Activated B cell treated with CpG ODN at 0.5 μM for 24 hours (primary cell): ENCODE results near the gene DET1. TPM values are rescaled to one million over a fixed set of nuclear protein-coding genes. Genes with fewer than 3 reads are reported as not detected.

Source experiments
- ATAC-seq: fragments of 200-7000 bp; cut with Tn5 transposase; one replicate; pipeline ENCODE4 v1.10.0; 2021; ENCODE audit warnings: low read depth, mild to moderate bottlenecking, moderate library complexity
- CTCF ChIA-PET: fragments of 350-600 bp; sonication (Branson Sonifier 250); formaldehyde crosslinking; loops from one replicate; lab custom pipeline; 2021; ENCODE audit warnings: antibody characterized with exemption; lab: Charles Lee
- POLR2A ChIA-PET: fragments of 350-600 bp; sonication (Branson Sonifier 250); formaldehyde crosslinking; loops from one replicate; lab custom pipeline; 2021; ENCODE audit warnings: antibody characterized with exemption; lab: Charles Lee
- DNase-seq: peaks from one replicate; pipeline ENCODE4 v3.0.0; 2022
- H3K27ac Mint-ChIP-seq: one replicate; pipeline ENCODE4 v1.8.0; 2020; ENCODE audit warnings: mixed read lengths
- H3K27me3 Mint-ChIP-seq: one replicate; pipeline ENCODE4 v1.8.0; 2021; ENCODE audit warnings: mixed read lengths
- H3K36me3 Mint-ChIP-seq: one replicate; pipeline ENCODE4 v1.8.0; 2021; ENCODE audit warnings: low read depth, mixed read lengths
- H3K4me1 Mint-ChIP-seq: one replicate; pipeline ENCODE4 v1.8.0; 2021; ENCODE audit warnings: mixed read lengths
- H3K4me3 Mint-ChIP-seq: one replicate; pipeline ENCODE4 v1.8.0; 2020; ENCODE audit warnings: mild to moderate bottlenecking, mixed read lengths
- H3K9me3 Mint-ChIP-seq: one replicate; pipeline ENCODE4 v1.8.0; 2020; ENCODE audit warnings: mixed read lengths
- CTCF ChIP-seq: fragments of 200-600 bp; IDR thresholded peaks from one replicate; pipeline ENCODE4 v1.8.0; 2022; ENCODE audit warnings: antibody characterized with exemption, mild to moderate bottlenecking
- intact Hi-C: fragments of 100-400 bp; cut with micrococcal nuclease; formaldehyde crosslinking; loops from one replicate; pipeline ENCODE4 v1.15.1; 2024
- total RNA-seq: library from RNA; stranded (reverse); gene quantifications from 2 replicates; pipeline ENCODE4 v1.2.3, GENCODE V29; 2022

DET1 gene
- total RNA-seq, 1 donor from 2014 or later: 7.1 TPM

GRCh38 chr15:88487796-88488523, 58.5 kb downstream of the DET1 start:
- ATAC-seq (no peak), DNase-seq (no peak)
- intact Hi-C loops: no loop called here
- Mint-ChIP-seq H3K4me3 (no peak overlapping the region), H3K9me3 (no peaks in the 10 kb centered on the region), H3K27me3 (no peaks in the 10 kb centered on the region), H3K36me3 (no peaks in the 10 kb centered on the region), H3K27ac (no peak overlapping the region), H3K4me1 (no peaks in the 10 kb centered on the region)
- TF ChIP-seq CTCF: no peak
- ChIA-PET POLR2A (no interaction called here), CTCF (no interaction called here)

- Mint-ChIP-seq H3K27me3 (no peaks in the 10 kb centered on the region), H3K4me3 (no peak overlapping the region), H3K9me3 (no peaks in the 10 kb centered on the region), H3K27ac (no peak overlapping the region), H3K36me3 (no peaks in the 10 kb centered on the region), H3K4me1 (no peaks in the 10 kb centered on the region)
- DNase-seq: no peak
- ATAC-seq: no peak
- intact Hi-C loops: no loop called here
- ChIA-PET CTCF (no interaction called here), POLR2A (no interaction called here)
- TF ChIP-seq CTCF: no peak
These were observed 59.2 kb downstream of the DET1 start for GRCh38 chr15:88487178-88487795.

- Mint-ChIP-seq H3K27me3 (no peaks in the 10 kb centered on the region), H3K4me3 (no peak overlapping the region), H3K36me3 (no peaks in the 10 kb centered on the region), H3K4me1 (no peaks in the 10 kb centered on the region), H3K27ac (no peak overlapping the region), H3K9me3 (no peaks in the 10 kb centered on the region)
- no peak for ATAC-seq
- intact Hi-C loops: no loop called here
- ChIA-PET CTCF (no interaction called here), POLR2A (no interaction called here)
- TF ChIP-seq CTCF: no peak
- DNase-seq: no peak
These were observed 61.7 kb downstream of the DET1 start for GRCh38 chr15:88484682-88485331.

GRCh38 chr15:88482263-88482662, 64.2 kb downstream of the DET1 start:
- TF ChIP-seq CTCF: no peak
- Mint-ChIP-seq H3K4me1 (no peaks in the 10 kb centered on the region), H3K4me3 (no peak overlapping the region), H3K27ac (no peak overlapping the region), H3K9me3 (no peaks in the 10 kb centered on the region), H3K36me3 (peaks cover 18% of the 10 kb centered on the region), H3K27me3 (no peaks in the 10 kb centered on the region)
- ChIA-PET POLR2A (no interaction called here), CTCF (no interaction called here)
- intact Hi-C loops: no loop called here
- ATAC-seq (no peak), DNase-seq (no peak)

GRCh38 chr15:88480981-88481380, 65.5 kb downstream of the DET1 start:
- no peak for TF ChIP-seq CTCF
- H3K27ac Mint-ChIP-seq: no peak overlapping the region
- CTCF ChIA-PET: no interaction called here
- no peaks in the 10 kb centered on the region for H3K9me3 Mint-ChIP-seq
- DNase-seq (no peak), ATAC-seq (no peak)
- no peaks in the 10 kb centered on the region for H3K27me3 Mint-ChIP-seq
- intact Hi-C loops: no loop called here
- no peaks in the 10 kb centered on the region for H3K4me1 Mint-ChIP-seq
- peaks cover 30% of the 10 kb centered on the region for H3K36me3 Mint-ChIP-seq
- POLR2A ChIA-PET: no interaction called here
- H3K4me3 Mint-ChIP-seq: no peak overlapping the region
